ENCODE results near the gene GADD45A. TPM values are rescaled to one million over a fixed set of nuclear protein-coding genes. Genes with fewer than 3 reads are reported as not detected.

The GADD45A gene
- total and polyA plus RNA-seq, 9 of the 15 experiments (the other 6 are each of a cell fraction or from before 2014, with no cell fraction given), result 21.3 to 156 (median 62.1) TPM

DNA sequence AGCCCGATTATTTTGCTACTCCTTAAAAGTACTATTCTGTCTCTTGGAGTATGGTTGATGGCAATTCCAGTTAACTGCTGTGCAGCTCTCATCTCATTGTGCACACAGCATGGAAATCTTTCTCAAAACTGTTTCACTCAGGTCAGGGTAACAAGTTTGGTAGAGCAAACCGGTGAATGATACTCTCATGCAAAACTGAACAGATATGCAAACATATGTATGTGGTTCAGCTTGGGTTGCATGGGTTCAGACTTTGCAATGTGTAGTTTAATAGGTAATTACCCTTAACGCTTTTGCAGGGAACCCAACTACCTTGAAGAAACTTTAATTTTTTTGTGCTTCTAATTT is 2.2 kb downstream of the GADD45A start (continued):
- TF ChIP-seq, protein P1, sequence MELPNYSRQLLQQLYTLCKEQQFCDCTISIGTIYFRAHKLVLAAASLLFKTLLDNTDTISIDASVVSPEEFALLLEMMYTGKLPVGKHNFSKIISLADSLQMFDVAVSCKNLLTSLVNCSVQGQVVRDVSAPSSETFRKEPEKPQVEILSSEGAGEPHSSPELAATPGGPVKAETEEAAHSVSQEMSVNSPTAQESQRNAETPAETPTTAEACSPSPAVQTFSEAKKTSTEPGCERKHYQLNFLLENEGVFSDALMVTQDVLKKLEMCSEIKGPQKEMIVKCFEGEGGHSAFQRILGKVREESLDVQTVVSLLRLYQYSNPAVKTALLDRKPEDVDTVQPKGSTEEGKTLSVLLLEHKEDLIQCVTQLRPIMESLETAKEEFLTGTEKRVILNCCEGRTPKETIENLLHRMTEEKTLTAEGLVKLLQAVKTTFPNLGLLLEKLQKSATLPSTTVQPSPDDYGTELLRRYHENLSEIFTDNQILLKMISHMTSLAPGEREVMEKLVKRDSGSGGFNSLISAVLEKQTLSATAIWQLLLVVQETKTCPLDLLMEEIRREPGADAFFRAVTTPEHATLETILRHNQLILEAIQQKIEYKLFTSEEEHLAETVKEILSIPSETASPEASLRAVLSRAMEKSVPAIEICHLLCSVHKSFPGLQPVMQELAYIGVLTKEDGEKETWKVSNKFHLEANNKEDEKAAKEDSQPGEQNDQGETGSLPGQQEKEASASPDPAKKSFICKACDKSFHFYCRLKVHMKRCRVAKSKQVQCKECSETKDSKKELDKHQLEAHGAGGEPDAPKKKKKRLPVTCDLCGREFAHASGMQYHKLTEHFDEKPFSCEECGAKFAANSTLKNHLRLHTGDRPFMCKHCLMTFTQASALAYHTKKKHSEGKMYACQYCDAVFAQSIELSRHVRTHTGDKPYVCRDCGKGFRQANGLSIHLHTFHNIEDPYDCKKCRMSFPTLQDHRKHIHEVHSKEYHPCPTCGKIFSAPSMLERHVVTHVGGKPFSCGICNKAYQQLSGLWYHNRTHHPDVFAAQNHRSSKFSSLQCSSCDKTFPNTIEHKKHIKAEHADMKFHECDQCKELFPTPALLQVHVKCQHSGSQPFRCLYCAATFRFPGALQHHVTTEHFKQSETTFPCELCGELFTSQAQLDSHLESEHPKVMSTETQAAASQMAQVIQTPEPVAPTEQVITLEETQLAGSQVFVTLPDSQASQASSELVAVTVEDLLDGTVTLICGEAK (IDR thresholded peaks at IDR 0.05), result peak; percentile 10; the same call in 1 of the 2 replicates
- TF ChIP-seq, protein P1 (CRISPR knock-in tag; IDR thresholded peaks at IDR 0.05), result no peak
- TF ChIP-seq BRD4 (IDR thresholded peaks at IDR 0.05), result no peak
